GM23338 (cell line): ENCODE results near the gene KCTD17. TPM values are rescaled to one million over a fixed set of nuclear protein-coding genes. Genes with fewer than 3 reads are reported as not detected.

Experiments
- ATAC-seq: fragments of 200-7000 bp; cut with Tn5 transposase; 3 replicates; pipeline ENCODE4 v1.9.1; 2020
- DNase-seq: peaks from one replicate; pipeline ENCODE4 v3.0.0-alpha.2; 2015; ENCODE audit warnings: low spot score
- H2AFZ ChIP-seq: fragments of 200-600 bp; sonication (generic); 2 replicates; pipeline ENCODE4 v1.8.0; 2016; ENCODE audit warnings: antibody characterized with exemption, mild to moderate bottlenecking, moderate library complexity
- H3F3A ChIP-seq: fragments of 200-600 bp; sonication (generic); replicated peaks from 2 replicates; pipeline ENCODE4 v1.8.0; 2017; ENCODE audit warnings: antibody characterized with exemption, mixed run types, low read depth
- H3K27ac ChIP-seq: fragments of 200-600 bp; sonication (generic); 2 replicates; pipeline ENCODE4 v1.6.1; 2016; ENCODE audit warnings: low read depth
- H3K27me3 ChIP-seq: fragments of 200-600 bp; sonication (generic); 2 replicates; pipeline ENCODE4 v1.8.0; 2016; ENCODE audit warnings: mild to moderate bottlenecking, mixed run types, moderate library complexity; ENCODE audit not compliant: insufficient read depth
- H3K36me3 ChIP-seq: fragments of 200-600 bp; sonication (generic); 2 replicates; pipeline ENCODE4 v1.8.0; 2016; ENCODE audit warnings: mild to moderate bottlenecking; ENCODE audit not compliant: insufficient read depth
- H3K4me1 ChIP-seq: fragments of 200-600 bp; sonication (generic); 2 replicates; pipeline ENCODE4 v1.8.0; 2016; ENCODE audit warnings: mild to moderate bottlenecking, moderate library complexity; ENCODE audit not compliant: insufficient read depth
- H3K4me2 ChIP-seq: fragments of 200-600 bp; sonication (generic); 2 replicates; pipeline ENCODE4 v1.7.1; 2017; ENCODE audit warnings: mixed run types
- H3K4me3 ChIP-seq: fragments of 200-600 bp; sonication (generic); 2 replicates; pipeline ENCODE4 v1.6.1; 2016; ENCODE audit warnings: mixed run types
- H3K79me2 ChIP-seq: fragments of 200-600 bp; sonication (generic); replicated peaks from 2 replicates; pipeline ENCODE4 v1.8.0; 2017; ENCODE audit warnings: mild to moderate bottlenecking; ENCODE audit not compliant: insufficient read depth
- H3K9me2 ChIP-seq: fragments of 200-600 bp; sonication (generic); 2 replicates; pipeline ENCODE4 v1.8.0; 2017; ENCODE audit not compliant: insufficient read depth
- H4K20me1 ChIP-seq: fragments of 200-600 bp; sonication (generic); replicated peaks from 2 replicates; pipeline ENCODE4 v1.8.0; 2017; ENCODE audit warnings: mild to moderate bottlenecking; ENCODE audit not compliant: insufficient read depth
- H3K27ac Mint-ChIP-seq: 2 replicates; pipeline ENCODE4 v1.8.0; 2020; ENCODE audit warnings: inconsistent platforms, mild to moderate bottlenecking, moderate library complexity, mixed read lengths
- H3K27me3 Mint-ChIP-seq: 3 replicates; pipeline ENCODE4 v1.8.0; 2022; ENCODE audit warnings: low read depth, mild to moderate bottlenecking, moderate library complexity, mixed read lengths, inconsistent platforms; ENCODE audit not compliant: insufficient read depth, poor library complexity
- H3K36me3 Mint-ChIP-seq: 3 replicates; pipeline ENCODE4 v1.8.0; 2021; ENCODE audit warnings: low read depth, mild to moderate bottlenecking, inconsistent platforms, moderate library complexity, mixed read lengths
- H3K4me1 Mint-ChIP-seq: 3 replicates; pipeline ENCODE4 v1.8.0; 2020; ENCODE audit warnings: mild to moderate bottlenecking, inconsistent platforms, mixed read lengths
- H3K4me3 Mint-ChIP-seq: 3 replicates; pipeline ENCODE4 v1.8.0; 2021; ENCODE audit warnings: moderate library complexity, mild to moderate bottlenecking, inconsistent platforms, mixed read lengths
- H3K9me3 Mint-ChIP-seq: 3 replicates; pipeline ENCODE4 v1.8.0; 2020; ENCODE audit warnings: moderate library complexity, mild to moderate bottlenecking, inconsistent platforms, mixed read lengths
- CREB1 ChIP-seq: fragments of 250-450 bp; sonication (Bioruptor Pico); IDR thresholded peaks from 2 replicates; pipeline ENCODE4 v1.5.0; 2020; ENCODE audit warnings: low read depth, mild to moderate bottlenecking, moderate library complexity
- CTCF ChIP-seq, 2 experiments: fragments of 200-600 bp in 1 of 2; sonication (generic) in 1 of 2; conservative IDR thresholded peaks; 2 replicates each; pipeline versions ENCODE4 v1.5.1 to v1.6.1; 2016 to 2017; ENCODE audit warnings: antibody characterized with exemption in 2 of 2, low read depth in 2 of 2, mild to moderate bottlenecking in 2 of 2, moderate library complexity in 1 of 2
- EZH2 ChIP-seq: fragments of 200-600 bp; sonication (generic); IDR thresholded peaks from one replicate; pipeline ENCODE4 v1.8.0; 2017; ENCODE audit warnings: antibody characterized with exemption, mild to moderate bottlenecking, low read depth; ENCODE audit not compliant: unreplicated experiment
- EZH2phosphoT487 ChIP-seq: fragments of 200-600 bp; sonication (generic); IDR thresholded peaks from one replicate; pipeline ENCODE4 v1.8.1; 2018; ENCODE audit warnings: antibody characterized with exemption; ENCODE audit not compliant: unreplicated experiment
- JUNB ChIP-seq: IDR thresholded peaks from one replicate; pipeline ENCODE4 v1.6.1; 2016; ENCODE audit warnings: antibody characterized with exemption; ENCODE audit not compliant: unreplicated experiment
- NANOG ChIP-seq: IDR thresholded peaks from 2 replicates; pipeline ENCODE4 v1.6.1; 2016; ENCODE audit warnings: antibody characterized with exemption, borderline replicate concordance
- POLR2AphosphoS5 ChIP-seq: IDR thresholded peaks from 2 replicates; pipeline ENCODE4 v1.6.1; 2016; ENCODE audit warnings: antibody characterized with exemption, low read depth
- STAT1 ChIP-seq: IDR thresholded peaks from one replicate; pipeline ENCODE4 v1.6.1; 2016; ENCODE audit warnings: antibody characterized with exemption; ENCODE audit not compliant: unreplicated experiment
- ZNF114 ChIP-seq: fragments of 250-450 bp; sonication (Bioruptor Pico); IDR thresholded peaks from 2 replicates; pipeline ENCODE4 v1.5.0; 2020; ENCODE audit warnings: mild to moderate bottlenecking, moderate library complexity
- ZNF331 ChIP-seq: fragments of 250-450 bp; sonication (Bioruptor Pico); IDR thresholded peaks from 2 replicates; pipeline ENCODE4 v1.5.0; 2020; ENCODE audit warnings: low read depth, mild to moderate bottlenecking, moderate library complexity
- polyA plus RNA-seq: library from polyadenylated mRNA; unstranded; fragments of >200 nt; fragmentation: Nextera tagmentation; extraction: Ambion mirVana; gene quantifications from 2 replicates; pipeline ENCODE4 v1.2.1, GENCODE V29; 2016
- total RNA-seq: library from RNA; depleted of rRNA; stranded (reverse); fragments of >200 nt; shearing (Covaris generic); gene quantifications from 2 replicates; pipeline ENCODE4 v1.2.3, GENCODE V29; 2014
- TF ChIP-seq, protein P1 (sequence below): IDR thresholded peaks from 2 replicates; pipeline ENCODE4 v1.6.1; 2016; ENCODE audit warnings: antibody characterized with exemption
- TF ChIP-seq, protein P2 (sequence below): IDR thresholded peaks from one replicate; pipeline ENCODE4 v1.6.1; 2018; ENCODE audit warnings: antibody characterized with exemption; ENCODE audit not compliant: unreplicated experiment

Gene KCTD17
- total and polyA plus RNA-seq, 2 experiments from 2014 or later: 25.1 to 35.0 TPM

DNA sequence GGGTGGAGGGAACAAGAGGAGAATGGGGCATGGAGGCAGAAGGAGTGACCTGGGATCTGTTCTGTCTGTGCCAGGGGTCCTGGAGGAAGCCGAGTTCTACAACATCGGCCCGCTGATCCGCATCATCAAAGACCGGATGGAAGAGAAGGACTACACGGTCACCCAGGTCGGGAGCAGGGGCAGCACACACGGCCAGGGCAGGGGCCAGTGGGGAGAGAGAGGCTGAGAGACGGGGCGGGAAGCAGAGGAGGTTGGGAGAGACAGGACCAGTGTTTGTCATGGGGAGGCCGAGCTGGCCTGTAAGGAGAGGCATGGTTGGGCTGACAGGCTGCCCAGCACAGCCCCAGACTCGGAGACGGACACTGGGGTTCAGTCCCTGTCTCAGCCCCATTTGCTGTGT is 4.7 kb downstream of the KCTD17 start:
- no peak for ATAC-seq
- H3K4me1 ChIP-seq: peaks cover 3% of the 10 kb centered on the region; the same call in 1 of the 2 replicates
- no peaks in the 10 kb centered on the region for H3F3A ChIP-seq
- DNase-seq: no peak
- peaks cover 6% of the 10 kb centered on the region for H3K27me3 Mint-ChIP-seq
- H3K4me2 ChIP-seq: no peak overlapping the region
- H3K9me2 ChIP-seq: no peaks in the 10 kb centered on the region
- no peak overlapping the region for H3K27ac ChIP-seq
- H3K36me3 ChIP-seq: no peaks in the 10 kb centered on the region; the same call in 1 of the 2 replicates
- H3K36me3 Mint-ChIP-seq: peaks cover 14% of the 10 kb centered on the region; the same call in 2 of the 3 replicates
- no peaks in the 10 kb centered on the region for H3K9me3 Mint-ChIP-seq
- no peak overlapping the region for H3K4me3 Mint-ChIP-seq
- no peaks in the 10 kb centered on the region for H3K27me3 ChIP-seq
- H2AFZ ChIP-seq: no peak overlapping the region
- H3K27ac Mint-ChIP-seq: no peak overlapping the region
- peaks cover 8% of the 10 kb centered on the region for H3K4me1 Mint-ChIP-seq
- H4K20me1 ChIP-seq: 0 out of 2 replicates have a peak, but pooled peaks cover 8% of the 10 kb centered on the region
- TF ChIP-seq CREB1 (CRISPR knock-in tag) (no peak), EZH2phosphoT487 (no peak), POLR2AphosphoS5 (no peak), ZNF114 (CRISPR knock-in tag) (no peak), NANOG (no peak), JUNB (no peak), ZNF331 (no peak), EZH2 (no peak), STAT1 (no peak)
- TF ChIP-seq, protein P1, sequence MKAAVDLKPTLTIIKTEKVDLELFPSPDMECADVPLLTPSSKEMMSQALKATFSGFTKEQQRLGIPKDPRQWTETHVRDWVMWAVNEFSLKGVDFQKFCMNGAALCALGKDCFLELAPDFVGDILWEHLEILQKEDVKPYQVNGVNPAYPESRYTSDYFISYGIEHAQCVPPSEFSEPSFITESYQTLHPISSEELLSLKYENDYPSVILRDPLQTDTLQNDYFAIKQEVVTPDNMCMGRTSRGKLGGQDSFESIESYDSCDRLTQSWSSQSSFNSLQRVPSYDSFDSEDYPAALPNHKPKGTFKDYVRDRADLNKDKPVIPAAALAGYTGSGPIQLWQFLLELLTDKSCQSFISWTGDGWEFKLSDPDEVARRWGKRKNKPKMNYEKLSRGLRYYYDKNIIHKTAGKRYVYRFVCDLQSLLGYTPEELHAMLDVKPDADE: no peak
- H3K79me2 ChIP-seq: no peaks in the 10 kb centered on the region
- H3K4me3 ChIP-seq: no peak overlapping the region

- H3K4me1 Mint-ChIP-seq: peaks cover 14% of the 10 kb centered on the region
- Histone ChIP-seq H3K27me3 (no peaks in the 10 kb centered on the region), H3K4me1 (peaks cover 8% of the 10 kb centered on the region; the same call in 1 of the 2 replicates), H2AFZ (no peak overlapping the region), H4K20me1 (0 out of 2 replicates have a peak, but pooled peaks cover 8% of the 10 kb centered on the region), H3K36me3 (no peaks in the 10 kb centered on the region; the same call in 1 of the 2 replicates), H3F3A (no peaks in the 10 kb centered on the region), H3K4me3 (no peak overlapping the region), H3K79me2 (no peaks in the 10 kb centered on the region), H3K9me2 (no peaks in the 10 kb centered on the region), H3K4me2 (no peak overlapping the region), H3K27ac (no peak overlapping the region)
- peaks cover 14% of the 10 kb centered on the region; the same call in 2 of the 3 replicates for H3K36me3 Mint-ChIP-seq
- H3K9me3 Mint-ChIP-seq: no peaks in the 10 kb centered on the region
- DNase-seq (no peak), ATAC-seq (no peak)
- peaks cover 6% of the 10 kb centered on the region for H3K27me3 Mint-ChIP-seq
- H3K4me3 Mint-ChIP-seq: no peak overlapping the region
- no peak overlapping the region for H3K27ac Mint-ChIP-seq
- TF ChIP-seq, protein P1: no peak
- no peak for TF ChIP-seq NANOG
- TF ChIP-seq POLR2AphosphoS5: no peak
- TF ChIP-seq CREB1 (CRISPR knock-in tag): no peak
- TF ChIP-seq JUNB: no peak
- no peak for TF ChIP-seq ZNF331
- TF ChIP-seq ZNF114 (CRISPR knock-in tag): no peak
- TF ChIP-seq, protein P2, sequence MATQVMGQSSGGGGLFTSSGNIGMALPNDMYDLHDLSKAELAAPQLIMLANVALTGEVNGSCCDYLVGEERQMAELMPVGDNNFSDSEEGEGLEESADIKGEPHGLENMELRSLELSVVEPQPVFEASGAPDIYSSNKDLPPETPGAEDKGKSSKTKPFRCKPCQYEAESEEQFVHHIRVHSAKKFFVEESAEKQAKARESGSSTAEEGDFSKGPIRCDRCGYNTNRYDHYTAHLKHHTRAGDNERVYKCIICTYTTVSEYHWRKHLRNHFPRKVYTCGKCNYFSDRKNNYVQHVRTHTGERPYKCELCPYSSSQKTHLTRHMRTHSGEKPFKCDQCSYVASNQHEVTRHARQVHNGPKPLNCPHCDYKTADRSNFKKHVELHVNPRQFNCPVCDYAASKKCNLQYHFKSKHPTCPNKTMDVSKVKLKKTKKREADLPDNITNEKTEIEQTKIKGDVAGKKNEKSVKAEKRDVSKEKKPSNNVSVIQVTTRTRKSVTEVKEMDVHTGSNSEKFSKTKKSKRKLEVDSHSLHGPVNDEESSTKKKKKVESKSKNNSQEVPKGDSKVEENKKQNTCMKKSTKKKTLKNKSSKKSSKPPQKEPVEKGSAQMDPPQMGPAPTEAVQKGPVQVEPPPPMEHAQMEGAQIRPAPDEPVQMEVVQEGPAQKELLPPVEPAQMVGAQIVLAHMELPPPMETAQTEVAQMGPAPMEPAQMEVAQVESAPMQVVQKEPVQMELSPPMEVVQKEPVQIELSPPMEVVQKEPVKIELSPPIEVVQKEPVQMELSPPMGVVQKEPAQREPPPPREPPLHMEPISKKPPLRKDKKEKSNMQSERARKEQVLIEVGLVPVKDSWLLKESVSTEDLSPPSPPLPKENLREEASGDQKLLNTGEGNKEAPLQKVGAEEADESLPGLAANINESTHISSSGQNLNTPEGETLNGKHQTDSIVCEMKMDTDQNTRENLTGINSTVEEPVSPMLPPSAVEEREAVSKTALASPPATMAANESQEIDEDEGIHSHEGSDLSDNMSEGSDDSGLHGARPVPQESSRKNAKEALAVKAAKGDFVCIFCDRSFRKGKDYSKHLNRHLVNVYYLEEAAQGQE: no peak
- no peak for TF ChIP-seq EZH2
- TF ChIP-seq CTCF (conservative IDR thresholded peaks at IDR 0.05; ENCODE audit: low read depth in 2 of 2): no peak
- no peak for TF ChIP-seq STAT1
Measured at GRCh38 chr22:37057226-37057625, 5.7 kb downstream of the KCTD17 start.
